Fibroblast of pulmonary artery (primary cell): ENCODE data around the gene EHMT1.
A peak's percentile ranks its signal among the peaks of the same experiment; 100 is the strongest.

ENCODE experiments used
- DNase-seq: peaks from one replicate; pipeline ENCODE4 v3.0.0-alpha.2; 2010; ENCODE audit warnings: low read depth
- H3K4me3 ChIP-seq: replicated peaks from 2 replicates; pipeline ENCODE4 v1.5.1; 2011; ENCODE audit warnings: low read depth, mild to moderate bottlenecking, control low read depth, low read length, moderate library complexity
- TF ChIP-seq, protein P1 (sequence below): IDR thresholded peaks from 2 replicates; pipeline ENCODE4 v1.5.1; 2011; ENCODE audit warnings: mild to moderate bottlenecking, control low read depth, low read length, inconsistent platforms; ENCODE audit errors: missing control alignments

Gene EHMT1

DNA sequence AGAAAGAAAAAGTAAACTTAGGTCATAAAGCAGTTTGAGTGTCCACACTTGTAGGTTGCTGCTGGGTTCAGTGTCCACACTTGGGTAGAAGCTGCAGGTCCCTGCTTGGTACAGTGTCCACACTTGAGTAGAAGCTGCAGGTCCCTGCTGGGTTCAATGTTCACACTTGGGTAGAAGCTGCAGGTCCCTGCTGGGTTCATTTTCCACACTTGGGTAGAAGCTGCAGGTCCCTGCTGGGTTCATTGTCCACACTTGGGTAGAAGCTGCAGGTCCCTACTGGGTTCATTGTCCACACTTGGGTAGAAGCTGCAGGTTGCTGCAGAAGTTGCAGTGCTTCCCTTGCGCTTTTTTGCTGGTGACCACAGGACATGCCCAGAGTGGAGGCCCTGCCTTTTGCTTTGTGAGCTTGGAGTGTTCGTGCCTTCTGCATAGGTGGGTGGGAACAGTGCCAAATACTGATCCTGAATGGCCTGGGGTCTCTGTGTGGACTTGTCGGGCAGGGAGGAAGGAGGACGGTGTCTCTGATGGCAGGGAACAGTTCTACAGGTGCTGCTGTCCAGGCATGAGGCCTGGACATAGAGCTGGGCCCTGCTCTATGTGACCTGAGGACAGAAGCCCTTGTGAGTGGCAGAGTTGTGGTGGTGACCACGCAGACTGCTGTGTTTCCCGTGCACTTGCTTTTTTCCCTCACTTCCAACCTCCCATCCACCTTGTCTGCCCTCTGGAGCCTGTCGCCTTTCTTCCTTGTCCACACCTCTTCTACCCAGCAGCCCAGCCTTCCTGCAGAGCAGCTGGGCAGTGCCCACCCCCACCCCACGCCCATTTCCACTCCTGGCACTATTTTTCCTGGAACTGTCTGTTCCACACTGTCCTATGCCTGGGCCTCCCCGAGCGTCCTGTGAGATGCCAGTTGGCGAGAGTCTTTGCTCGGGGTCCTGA, 120.8 kb downstream of the EHMT1 start:
- TF ChIP-seq, protein P1, sequence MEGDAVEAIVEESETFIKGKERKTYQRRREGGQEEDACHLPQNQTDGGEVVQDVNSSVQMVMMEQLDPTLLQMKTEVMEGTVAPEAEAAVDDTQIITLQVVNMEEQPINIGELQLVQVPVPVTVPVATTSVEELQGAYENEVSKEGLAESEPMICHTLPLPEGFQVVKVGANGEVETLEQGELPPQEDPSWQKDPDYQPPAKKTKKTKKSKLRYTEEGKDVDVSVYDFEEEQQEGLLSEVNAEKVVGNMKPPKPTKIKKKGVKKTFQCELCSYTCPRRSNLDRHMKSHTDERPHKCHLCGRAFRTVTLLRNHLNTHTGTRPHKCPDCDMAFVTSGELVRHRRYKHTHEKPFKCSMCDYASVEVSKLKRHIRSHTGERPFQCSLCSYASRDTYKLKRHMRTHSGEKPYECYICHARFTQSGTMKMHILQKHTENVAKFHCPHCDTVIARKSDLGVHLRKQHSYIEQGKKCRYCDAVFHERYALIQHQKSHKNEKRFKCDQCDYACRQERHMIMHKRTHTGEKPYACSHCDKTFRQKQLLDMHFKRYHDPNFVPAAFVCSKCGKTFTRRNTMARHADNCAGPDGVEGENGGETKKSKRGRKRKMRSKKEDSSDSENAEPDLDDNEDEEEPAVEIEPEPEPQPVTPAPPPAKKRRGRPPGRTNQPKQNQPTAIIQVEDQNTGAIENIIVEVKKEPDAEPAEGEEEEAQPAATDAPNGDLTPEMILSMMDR = no peak
- H3K4me3 ChIP-seq = no peak overlapping the region
- no peak for DNase-seq

DNA sequence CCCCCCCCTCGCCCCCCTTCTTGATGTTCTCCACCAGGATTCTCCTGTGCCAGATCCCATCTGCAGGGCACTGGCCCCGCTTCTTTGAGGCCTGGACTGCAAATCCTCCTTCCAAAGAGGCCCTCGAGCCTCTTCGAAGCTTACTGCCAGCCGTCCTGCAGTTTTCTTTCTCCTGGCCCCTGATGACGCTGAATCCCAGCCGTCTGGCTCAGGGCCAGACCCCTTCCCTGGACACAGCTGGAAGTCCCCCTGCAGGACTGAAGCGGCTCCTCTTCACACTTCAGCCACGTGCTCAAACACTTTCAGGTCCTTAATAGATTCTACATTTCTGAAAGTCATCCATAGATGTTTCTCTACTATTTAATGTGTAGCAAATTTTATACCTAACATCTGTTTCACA, 121.5 kb downstream of the EHMT1 start:
- TF ChIP-seq, protein P1 = no peak
- H3K4me3 ChIP-seq = no peak overlapping the region
- DNase-seq = peak; percentile 70

DNA sequence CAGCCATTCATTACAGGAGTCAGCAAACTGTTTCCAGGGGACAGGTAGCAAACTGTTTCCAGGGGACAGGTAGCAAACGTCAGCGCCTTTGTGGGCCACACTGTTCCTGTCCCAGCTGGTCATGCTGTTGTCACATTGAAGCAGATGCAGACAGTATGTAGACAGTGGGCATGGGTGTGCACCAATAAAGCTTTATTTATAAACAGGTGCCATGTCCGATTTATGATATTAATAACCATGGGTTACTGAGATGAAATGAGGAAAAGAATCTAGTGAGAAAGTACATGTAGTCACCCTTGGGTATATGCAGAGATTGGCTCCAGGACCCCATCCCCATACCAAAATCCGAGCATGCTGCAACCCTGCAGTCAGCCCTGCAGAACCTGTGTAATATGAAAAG, 122.5 kb downstream of the EHMT1 start:
- TF ChIP-seq, protein P1 = no peak
- no peak for DNase-seq
- no peak overlapping the region for H3K4me3 ChIP-seq

DNA sequence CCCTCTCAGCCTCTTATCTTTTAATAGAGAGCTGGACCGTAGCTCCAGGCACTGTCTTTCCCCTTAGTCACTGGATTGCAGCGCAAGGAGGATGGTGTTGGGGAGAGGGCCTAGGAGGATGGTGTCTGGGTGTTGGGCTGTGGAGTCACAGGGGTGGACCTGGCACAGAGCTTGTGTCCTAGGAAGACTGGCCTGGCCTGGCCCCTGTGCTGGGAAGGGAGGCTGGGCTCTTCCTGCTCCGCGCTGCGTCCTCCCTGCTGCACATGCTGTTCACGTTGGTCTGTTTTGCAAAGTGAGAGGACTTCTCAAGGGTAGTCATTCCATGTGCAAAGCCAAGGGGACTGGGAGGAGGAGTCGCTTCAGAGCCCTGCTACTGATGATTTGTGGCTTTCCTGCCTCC, 123.9 kb downstream of the EHMT1 start:
- DNase-seq = no peak
- no peak overlapping the region for H3K4me3 ChIP-seq
- TF ChIP-seq, protein P1 = no peak

DNA sequence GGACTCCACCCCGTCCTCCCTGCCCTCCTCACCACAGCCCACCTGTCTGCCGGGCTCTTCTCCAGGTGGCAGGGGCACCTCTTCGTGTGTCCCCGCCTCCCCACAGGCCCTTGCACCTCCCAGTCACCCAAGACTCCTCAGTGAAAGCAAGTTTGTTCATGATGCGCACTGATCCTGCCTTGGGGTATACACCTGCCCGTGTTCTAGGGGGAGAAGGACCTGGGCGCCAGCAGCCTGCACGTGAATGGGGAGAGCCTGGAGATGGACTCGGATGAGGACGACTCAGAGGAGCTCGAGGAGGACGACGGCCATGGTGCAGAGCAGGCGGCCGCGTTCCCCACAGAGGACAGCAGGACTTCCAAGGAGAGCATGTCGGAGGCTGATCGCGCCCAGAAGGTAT, 124.9 kb downstream of the EHMT1 start:
- no peak for DNase-seq
- no peak overlapping the region for H3K4me3 ChIP-seq
- TF ChIP-seq, protein P1 = no peak

DNA sequence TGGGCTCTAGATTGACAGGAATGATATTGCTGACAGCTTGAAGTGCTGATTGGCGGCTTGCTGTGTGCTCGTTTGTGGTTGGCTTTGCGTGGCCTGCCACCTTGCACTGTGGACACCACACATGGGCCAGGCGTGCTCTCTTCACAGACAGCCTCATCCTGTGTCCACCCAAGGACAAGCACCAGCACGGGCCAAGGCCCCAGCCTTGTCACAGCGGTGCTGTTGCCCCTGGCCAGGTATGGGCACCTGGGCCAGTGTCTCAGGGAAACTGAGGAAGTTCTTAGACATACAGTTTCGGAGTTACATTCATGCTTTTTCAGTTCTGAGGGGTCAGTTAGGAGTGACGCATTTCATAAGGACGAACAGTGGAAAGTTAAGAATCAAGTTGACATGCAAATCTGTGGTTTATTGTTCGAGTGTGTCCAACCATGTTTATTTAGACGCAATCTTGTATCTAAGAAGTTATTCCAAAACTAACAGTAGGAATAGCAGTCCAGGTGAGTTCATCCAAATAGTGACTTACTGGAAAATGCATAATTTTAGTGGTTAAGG, 125.9 kb downstream of the EHMT1 start:
- no peak for DNase-seq
- no peak overlapping the region for H3K4me3 ChIP-seq
- TF ChIP-seq, protein P1 = no peak

DNA sequence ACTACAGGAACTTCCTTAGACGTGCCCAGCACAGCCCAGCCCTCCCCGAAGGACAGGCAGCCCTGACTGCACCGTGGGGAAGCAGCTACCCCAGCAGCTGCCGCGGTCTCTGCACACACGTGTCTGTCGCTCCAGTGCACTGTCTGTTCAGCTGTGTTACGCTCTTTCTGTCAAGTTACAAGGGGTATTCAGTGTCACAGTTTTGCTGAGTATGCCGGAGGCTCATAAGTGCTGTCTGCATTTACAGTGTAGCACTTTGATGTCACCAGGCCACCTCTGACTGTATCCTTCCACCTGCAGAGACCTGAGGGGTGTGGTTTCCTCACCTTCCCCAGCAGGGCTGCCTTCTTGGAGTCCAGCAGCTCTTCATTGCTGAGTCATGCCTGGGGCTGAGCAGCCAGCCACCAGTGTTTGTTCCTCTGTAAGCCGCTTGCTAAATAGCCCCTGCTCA, 126.8 kb downstream of the EHMT1 start:
- peak; percentile 31 for DNase-seq
- TF ChIP-seq, protein P1 = no peak
- H3K4me3 ChIP-seq = no peak overlapping the region
